NT2/D1 (cell line): ENCODE measurements around the gene PTGIS.

ENCODE experiments used
- SUZ12 ChIP-seq: IDR thresholded peaks from 2 replicates; pipeline ENCODE4 v1.6.1; 2011; ENCODE audit not compliant: insufficient read length, insufficient read depth; ENCODE audit errors: extremely low read depth
- YY1 ChIP-seq: IDR thresholded peaks from 2 replicates; pipeline ENCODE4 v1.6.1; 2011; ENCODE audit not compliant: insufficient read length, insufficient read depth
- ZNF274 ChIP-seq: IDR thresholded peaks from 2 replicates; pipeline ENCODE4 v1.6.1; 2011; ENCODE audit warnings: mild to moderate bottlenecking, low read depth, low read length

DNA sequence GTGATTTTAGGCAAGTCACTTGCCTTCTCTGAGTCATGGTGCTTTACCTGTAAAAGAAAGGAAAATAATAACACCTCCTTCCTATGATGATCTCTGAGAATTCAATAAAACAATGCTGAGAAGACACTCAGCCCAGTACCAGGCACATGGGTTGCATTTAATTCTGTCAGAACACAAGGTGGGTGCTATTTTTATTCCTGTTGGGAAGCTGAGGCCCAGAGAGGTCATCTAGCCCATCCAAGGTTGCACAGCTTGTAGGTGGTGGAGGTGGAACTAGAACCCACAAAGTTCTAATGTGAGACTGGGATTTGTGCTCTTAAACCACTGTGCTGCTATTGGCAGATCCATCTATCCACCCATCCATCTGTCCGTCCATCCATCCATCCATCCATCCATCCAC lies 39.6 kb upstream of the PTGIS start:
- TF ChIP-seq YY1, result no peak
- TF ChIP-seq ZNF274, result no peak
- no peak for TF ChIP-seq SUZ12
